ENCODE results near the gene HDAC4. TPM values are rescaled to one million over a fixed set of nuclear protein-coding genes. Genes with fewer than 3 reads are reported as not detected.
"Not testable (repeated sequence)": the region's sequence is repeated elsewhere in the genome, so short reads cannot be mapped to it uniquely, and the experiment has no call there.

The HDAC4 gene
- total RNA-seq, result 10 to 100 TPM; 12.2 to 55.7 (median 18.1) TPM

DNA sequence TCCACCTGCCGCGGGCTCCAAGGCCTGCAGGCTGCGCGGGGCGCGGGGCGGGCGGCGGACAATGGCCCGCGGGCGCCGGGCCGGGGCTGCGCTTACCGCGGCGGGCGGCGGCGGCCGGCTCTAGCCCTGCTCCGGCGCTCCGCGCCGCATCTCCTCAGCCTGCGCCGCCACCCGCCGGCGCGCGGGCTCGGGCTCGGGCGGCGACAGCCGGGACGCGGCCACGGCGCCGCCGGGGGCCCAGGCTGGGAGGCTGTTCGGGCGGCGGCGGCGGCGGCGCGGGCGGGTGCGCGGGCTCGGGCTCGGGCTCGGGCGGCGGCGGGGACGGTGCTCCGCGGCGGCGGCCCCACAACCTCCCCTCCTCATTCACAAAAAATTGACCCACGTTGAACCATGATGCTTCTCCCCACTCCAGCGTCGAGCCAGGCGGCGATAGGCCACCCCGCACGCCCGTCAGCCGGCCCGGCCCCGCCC, at the start of gene HDAC4:
Gene HDAC4, minus strand, starts transcription at position 425 of the 471 bp plus-strand sequence. CDS start 48,321 bp downstream, outside the sequence.
- Histone ChIP-seq H3K4me1 (replicated peaks in 1 of 2) (peaks cover 21 to 24% of the 10 kb centered on the region in 2 donors), H3K4me3 (peak within 1 kb of the TSS; percentile 60 to 97 (median 84)), H3K27ac (peak within 1 kb of the TSS; percentile 99)
- in situ Hi-C loops (cut with MboI; ENCODE audit: low pct_unique_long_range_greater_than_20kb in 2 of 9, low sequenced_read_pairs in 9 of 9, unreplicated experiment in 9 of 9), result no loop called here
- peak; percentile 67 to 82 (median 78) for ATAC-seq (replicated peaks in 6 of 8)
- no CpG with 5 or more reads among the region's 78 CpGs for WGBS, 10 experiments

DNA sequence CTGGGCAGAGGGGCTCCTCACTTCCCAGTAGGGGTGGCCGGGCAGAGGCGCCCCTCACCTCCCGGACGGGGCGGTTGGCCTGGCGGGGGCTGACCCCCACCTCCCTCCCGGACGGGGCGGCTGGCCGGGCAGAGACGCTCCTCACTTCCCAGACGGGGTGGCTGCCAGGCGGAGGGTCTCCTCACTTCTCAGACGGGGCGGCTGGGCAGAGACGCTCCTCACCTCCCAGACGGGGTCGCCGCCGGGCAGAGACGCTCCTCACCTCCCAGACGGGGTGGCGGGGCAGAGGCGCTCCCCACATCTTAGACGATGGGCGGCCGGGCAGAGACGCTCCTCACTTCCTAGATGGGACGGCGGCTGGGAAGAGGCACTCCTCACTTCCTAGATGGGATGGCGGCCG, 48.6 kb upstream of the HDAC4 start:
- in situ Hi-C loops (cut with MboI; ENCODE audit: low pct_unique_long_range_greater_than_20kb in 2 of 9, low sequenced_read_pairs in 9 of 9, unreplicated experiment in 9 of 9); H3K4me3 ChIP-seq; H3K4me1 ChIP-seq (replicated peaks in 1 of 2); ATAC-seq (replicated peaks in 6 of 8); H3K27ac ChIP-seq: not testable (repeated sequence)
- WGBS, 10 experiments, result no CpG with 5 or more reads among the region's 32 CpGs

DNA sequence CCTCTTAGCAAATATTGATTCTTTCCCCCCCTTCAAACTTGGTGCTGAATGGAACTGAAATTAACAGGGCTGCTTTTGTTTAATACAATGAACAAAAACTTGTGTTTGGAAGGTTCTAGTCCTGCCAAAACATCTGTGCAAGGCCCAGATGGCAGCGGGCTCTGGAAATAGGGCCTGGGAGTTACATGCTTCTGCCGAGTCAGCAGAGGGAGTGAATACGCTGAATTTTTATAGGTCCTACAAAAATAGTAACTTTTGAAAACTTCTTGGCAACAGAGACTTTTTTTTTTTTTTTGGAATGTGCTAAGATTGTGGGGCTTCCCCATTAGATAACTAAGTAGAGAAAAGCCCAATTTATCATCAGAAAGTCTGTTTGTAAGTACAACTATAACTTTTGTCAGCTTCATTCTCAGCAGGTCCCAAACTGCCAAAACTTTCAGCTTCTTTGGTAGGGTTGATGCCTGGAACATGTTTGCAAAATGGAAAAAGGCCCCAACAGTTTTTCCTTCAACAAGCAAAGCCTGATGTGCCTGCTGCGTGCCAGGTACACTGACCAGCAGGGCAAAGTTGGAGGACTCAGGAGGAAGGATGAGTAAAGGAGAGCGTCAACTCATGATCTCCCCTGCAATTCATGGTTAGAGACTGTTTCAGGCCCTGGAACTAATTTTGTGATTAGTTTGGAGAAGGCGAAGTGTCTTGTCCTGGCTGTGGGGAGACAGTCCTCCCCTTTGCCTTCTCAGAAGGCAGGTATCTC, 45.1 kb upstream of the HDAC4 start:
- WGBS, 10 experiments, result 14 to 94% (median 86%) methylated on average over 2 to 6 of the region's 6 CpGs; no CpG with 5 or more reads in 1 of the 10 experiments
- ATAC-seq (replicated peaks in 6 of 8), result peak in 4 of 8 experiments; percentile 41 to 71 (median 54)
- H3K27ac ChIP-seq, result no peak overlapping the region
- in situ Hi-C loops (cut with MboI; ENCODE audit: low pct_unique_long_range_greater_than_20kb in 2 of 9, low sequenced_read_pairs in 9 of 9, unreplicated experiment in 9 of 9), result no loop called here
- peaks cover 11 to 12% of the 10 kb centered on the region in 2 donors for H3K4me1 ChIP-seq (replicated peaks in 1 of 2)
- H3K4me3 ChIP-seq, result no peak overlapping the region

DNA sequence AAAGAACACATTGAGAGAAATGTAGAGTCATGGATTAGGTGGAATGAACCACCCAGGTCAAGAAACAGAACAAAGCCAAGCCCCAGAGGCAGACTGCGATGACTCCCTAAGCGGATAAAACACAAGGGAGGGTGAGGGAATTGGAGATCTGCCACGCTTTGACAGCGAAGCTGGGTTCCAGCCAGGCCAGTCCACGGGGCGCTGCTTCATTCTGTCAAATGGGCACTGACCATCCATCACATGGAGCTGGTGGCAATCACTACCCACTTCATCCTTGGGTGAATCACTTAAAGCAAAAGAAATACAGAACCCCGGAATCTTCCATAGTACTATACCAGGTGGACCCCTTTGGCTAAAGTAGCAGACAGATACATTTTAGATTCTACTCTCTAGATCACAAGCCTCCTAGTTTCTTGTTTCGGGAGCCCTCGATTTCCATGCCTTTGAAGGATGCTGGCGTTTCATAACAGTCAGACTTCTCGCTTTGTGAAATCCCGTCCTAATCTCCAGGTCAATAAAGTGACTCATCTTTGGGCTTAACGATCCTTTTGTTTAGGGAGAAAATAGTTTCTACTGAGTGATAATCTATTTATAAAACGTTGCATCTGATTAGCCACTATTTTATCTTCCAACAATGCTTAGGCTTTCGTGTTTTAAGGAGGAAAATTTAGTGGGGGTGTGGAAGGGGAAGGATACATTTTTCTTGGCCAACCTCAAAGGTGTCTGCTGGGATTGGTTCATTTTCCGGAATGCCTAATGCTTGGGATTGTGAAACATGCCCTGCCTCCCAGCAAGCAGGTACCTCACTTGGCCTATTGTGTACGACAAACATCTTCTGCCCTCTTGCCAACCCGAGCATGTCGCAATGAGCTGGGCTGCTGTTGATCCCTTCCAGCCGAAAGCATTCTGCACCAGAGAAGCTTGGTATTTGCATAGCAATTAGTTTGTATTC, 44.1 kb upstream of the HDAC4 start:
- peak in 3 of 8 experiments; percentile 25 to 61 (median 36) for ATAC-seq (replicated peaks in 6 of 8)
- Histone ChIP-seq H3K4me3 (no peak overlapping the region), H3K27ac (no peak overlapping the region), H3K4me1 (replicated peaks in 1 of 2) (peaks cover 21 to 22% of the 10 kb centered on the region in 2 donors)
- WGBS, 10 experiments, result 13 to 87% (median 65%) methylated on average over 1 to 19 of the region's 20 CpGs
- in situ Hi-C loops (cut with MboI; ENCODE audit: low pct_unique_long_range_greater_than_20kb in 2 of 9, low sequenced_read_pairs in 9 of 9, unreplicated experiment in 9 of 9), result no loop called here

DNA sequence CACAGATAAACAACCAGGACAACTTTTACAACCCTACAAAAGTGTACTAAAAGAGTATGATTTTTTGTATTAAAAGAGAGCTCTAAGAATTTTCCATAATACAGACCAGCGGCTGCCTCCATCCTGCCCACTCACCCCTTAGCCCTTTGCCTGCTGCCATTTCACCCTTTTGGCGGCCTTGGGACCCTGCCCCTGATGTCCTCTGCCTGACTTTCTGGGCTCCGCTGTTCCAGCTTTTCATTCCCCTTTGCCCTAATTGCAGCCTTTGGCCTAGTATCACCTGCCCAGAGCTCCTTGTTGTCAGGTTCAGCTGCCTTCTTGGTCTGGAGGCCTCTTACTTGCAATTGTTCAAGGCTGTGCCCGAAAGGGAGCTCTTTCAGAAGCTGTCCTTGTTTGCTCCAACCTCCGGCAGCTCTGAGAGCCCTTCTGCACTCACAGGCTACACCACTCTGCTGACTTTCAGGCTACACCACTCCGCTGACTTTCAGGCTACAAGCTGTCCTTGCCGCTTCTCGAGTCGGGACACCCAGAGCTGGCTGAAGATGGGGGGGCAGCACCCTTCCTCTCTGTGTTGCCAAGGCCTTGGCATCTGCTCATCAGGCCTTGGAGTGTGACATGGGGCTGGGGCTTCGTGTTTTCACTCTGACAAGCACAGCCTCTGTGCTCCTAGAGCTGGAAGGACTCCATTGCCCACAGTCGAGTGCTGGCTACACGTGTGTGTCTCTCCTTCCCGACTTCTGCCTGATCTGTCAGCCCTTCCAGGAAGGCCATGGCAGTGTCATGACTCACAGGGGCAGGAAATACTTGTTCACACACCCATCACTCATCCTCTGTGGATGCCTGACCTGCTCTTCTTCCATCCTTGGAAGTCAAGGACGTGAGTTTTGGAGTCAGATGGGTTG, 43.1 kb upstream of the HDAC4 start:
- in situ Hi-C loops (cut with MboI; ENCODE audit: low pct_unique_long_range_greater_than_20kb in 2 of 9, low sequenced_read_pairs in 9 of 9, unreplicated experiment in 9 of 9), result no loop called here
- peak in 2 of 8 experiments; percentile 70 to 82 for ATAC-seq (replicated peaks in 6 of 8)
- H3K4me1 ChIP-seq (replicated peaks in 1 of 2), result peaks cover 22 to 24% of the 10 kb centered on the region in 2 donors

DNA sequence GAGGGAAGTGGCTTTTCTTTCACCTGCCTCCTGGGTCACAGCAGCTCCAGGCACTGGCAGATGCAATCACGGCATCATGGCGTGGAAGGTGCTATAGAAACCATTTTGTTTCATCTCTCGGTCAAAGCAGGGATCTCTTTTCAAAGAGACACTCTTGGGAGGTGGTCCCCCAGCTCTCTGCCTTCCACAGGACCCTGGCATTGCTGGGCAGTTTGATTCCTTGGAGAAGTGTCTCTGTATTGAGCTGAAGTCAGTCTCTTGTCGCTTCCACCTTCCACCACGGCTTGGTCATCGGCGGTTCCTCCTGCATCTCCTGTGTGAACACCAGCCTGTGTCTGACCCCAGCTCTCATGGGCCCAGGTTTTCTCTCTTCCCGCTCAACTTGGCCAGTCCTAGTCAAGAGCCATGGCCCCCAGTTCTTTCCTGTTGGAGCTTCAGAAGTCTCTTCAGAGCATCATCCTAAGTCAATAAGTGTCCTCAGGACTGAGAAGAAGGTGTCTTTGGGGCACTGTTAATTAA, 42.3 kb upstream of the HDAC4 start:
- in situ Hi-C loops (cut with MboI; ENCODE audit: low pct_unique_long_range_greater_than_20kb in 2 of 9, low sequenced_read_pairs in 9 of 9, unreplicated experiment in 9 of 9), result no loop called here

More for the DNA sequence above, 43.1 kb upstream of the HDAC4 start:
- Histone ChIP-seq H3K27ac (no peak overlapping the region), H3K4me3 (no peak overlapping the region)
- 16 to 96% (median 85%) methylated on average over 2 to 8 of the region's 14 CpGs; no CpG with 5 or more reads in 2 of the 10 experiments for WGBS, 10 experiments

DNA sequence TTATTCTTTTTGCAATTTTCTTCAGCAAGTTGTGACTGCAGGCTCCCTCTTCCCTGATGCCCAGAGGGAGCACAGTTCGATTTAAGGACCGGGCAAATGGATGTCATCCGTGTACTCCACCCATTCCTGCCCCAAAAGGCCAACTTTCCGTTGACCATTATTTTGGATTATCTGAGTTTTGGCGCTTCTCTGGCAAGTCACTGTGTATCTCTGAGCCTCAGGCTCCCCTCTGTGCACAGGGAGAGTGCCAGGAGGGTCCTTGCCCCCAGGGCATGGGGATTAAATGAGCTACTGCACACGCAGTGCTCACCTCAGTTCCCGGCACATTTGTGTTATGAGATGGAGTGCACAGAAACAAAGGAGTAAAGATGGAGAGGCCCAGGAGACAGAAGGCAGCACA, 41.4 kb upstream of the HDAC4 start:
- no peak for ATAC-seq (replicated peaks in 6 of 8)
- H3K4me1 ChIP-seq (replicated peaks in 1 of 2), result peaks cover 22 to 24% of the 10 kb centered on the region in 2 donors
- H3K4me3 ChIP-seq, result no peak overlapping the region
- WGBS, 10 experiments, result 17 to 100% (median 92%) methylated on average over 1 to 7 of the region's 7 CpGs; no CpG with 5 or more reads in 3 of the 10 experiments
- H3K27ac ChIP-seq, result no peak overlapping the region
- in situ Hi-C loops (cut with MboI; ENCODE audit: low pct_unique_long_range_greater_than_20kb in 2 of 9, low sequenced_read_pairs in 9 of 9, unreplicated experiment in 9 of 9), result no loop called here

More for the DNA sequence above, 42.3 kb upstream of the HDAC4 start:
- Histone ChIP-seq H3K4me3 (no peak overlapping the region), H3K27ac (no peak overlapping the region), H3K4me1 (replicated peaks in 1 of 2) (peaks cover 22 to 24% of the 10 kb centered on the region in 2 donors)
- ATAC-seq (replicated peaks in 6 of 8), result no peak
- 20 to 100% (median 88%) methylated on average over 1 to 8 of the region's 8 CpGs; no CpG with 5 or more reads in 4 of the 10 experiments for WGBS, 10 experiments

DNA sequence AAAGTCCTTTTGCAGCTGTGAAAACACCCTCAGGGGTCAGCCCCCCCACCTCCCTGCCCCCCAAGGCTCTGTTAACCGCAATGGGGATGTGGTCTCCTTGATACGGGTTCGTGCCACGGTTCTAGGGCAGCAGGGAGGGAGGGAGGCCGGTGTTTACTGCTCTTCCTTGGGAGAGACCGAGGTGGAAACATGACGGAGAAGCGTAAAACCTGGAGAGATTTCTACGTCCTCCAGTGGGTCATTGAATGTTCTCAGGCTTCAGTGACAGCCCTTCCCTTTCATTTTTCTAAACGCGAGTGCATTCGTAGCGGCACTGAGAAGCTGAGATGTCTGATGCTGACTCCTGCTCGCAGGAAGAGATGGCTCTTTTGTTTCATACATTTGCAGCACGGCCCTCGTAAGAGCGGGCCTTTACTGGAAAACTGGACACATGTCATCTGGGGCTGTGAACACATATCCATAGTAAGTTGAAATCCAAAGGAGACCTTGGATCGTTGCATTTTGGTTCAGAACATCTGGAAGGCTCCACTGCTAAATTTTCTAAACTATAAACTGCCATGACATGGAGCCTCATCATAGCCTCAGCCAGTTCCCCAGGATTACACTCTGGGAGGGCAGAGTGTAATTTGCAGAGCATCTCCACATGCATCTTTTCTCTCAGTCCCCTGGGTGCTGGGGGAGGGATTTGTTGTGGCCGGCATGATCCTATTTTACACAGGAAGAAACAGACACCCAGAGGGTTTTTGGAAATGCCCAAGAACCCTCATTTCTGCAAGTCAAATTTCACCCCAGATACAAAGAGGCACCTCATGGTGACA, 40.6 kb upstream of the HDAC4 start:
- WGBS, 10 experiments, result 40 to 84% (median 67%) methylated on average over 1 to 14 of the region's 19 CpGs; no CpG with 5 or more reads in 1 of the 10 experiments
- no peak overlapping the region for H3K4me3 ChIP-seq
- H3K4me1 ChIP-seq (replicated peaks in 1 of 2), result peaks cover 22 to 24% of the 10 kb centered on the region in 2 donors
- peak in 4 of 8 experiments; percentile 9 to 25 (median 18) for ATAC-seq (replicated peaks in 6 of 8)
- H3K27ac ChIP-seq, result no peak overlapping the region
- in situ Hi-C loops (cut with MboI; ENCODE audit: low pct_unique_long_range_greater_than_20kb in 2 of 9, low sequenced_read_pairs in 9 of 9, unreplicated experiment in 9 of 9), result no loop called here

DNA sequence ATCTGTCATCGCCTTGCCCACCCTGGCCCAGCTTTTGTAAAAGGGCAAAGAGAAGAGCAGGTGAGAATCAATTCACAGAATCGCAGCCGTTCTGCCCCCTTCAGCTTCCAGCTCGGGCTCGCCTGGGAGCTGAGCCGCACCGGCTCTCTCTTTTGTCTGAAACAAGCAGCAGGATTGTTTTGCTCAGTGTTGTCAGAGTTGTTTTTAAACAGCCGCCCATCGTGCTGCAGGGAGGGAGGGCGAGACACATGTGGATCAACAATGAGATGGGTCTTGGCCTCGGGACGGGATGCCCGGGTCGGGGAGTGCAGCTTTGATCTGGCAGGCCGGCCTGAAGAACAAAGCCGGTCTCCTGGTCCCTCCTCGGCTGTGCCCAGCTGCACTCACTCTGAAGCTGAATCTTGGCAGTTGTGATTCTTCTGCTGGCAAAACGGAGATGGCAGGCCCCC, 39.7 kb upstream of the HDAC4 start:
- ATAC-seq (replicated peaks in 6 of 8), result peak in 7 of 8 experiments; percentile 19 to 94 (median 88)
- WGBS, 10 experiments, result 0 to 40% (median 14%) methylated on average over 1 to 10 of the region's 18 CpGs; no CpG with 5 or more reads in 3 of the 10 experiments

DNA sequence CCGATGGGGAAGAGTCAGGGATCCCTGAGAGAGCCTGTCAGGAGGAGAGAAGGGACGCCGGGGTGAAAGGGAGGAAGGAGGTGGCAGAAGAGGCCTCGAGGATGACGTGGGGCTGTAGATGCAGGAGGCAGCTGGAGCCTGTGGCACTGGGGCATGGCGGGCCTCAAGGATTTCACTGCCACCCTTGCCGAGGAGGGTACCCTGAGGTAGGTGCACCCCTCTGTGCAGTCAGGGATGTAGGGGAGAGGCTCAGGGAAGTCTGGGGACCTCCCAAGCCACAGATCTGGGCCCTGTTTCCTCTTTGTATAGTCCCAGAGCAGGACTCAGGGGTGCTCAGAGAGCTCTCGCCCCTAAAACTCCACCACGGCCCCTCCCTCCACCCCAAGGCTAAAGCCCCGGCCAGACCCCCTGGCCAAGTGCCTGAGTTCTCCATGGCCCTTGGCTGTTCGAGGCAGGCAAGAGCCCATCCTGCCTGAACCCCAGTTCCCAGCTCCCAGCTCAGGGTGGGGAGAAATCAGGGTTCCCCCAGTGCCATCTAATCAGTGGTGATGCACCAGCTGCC, 39.0 kb upstream of the HDAC4 start:
- WGBS, 10 experiments, result 0 to 80% (median 56%) methylated on average over 1 to 3 of the region's 11 CpGs; no CpG with 5 or more reads in 6 of the 10 experiments
- in situ Hi-C loops (cut with MboI; ENCODE audit: low pct_unique_long_range_greater_than_20kb in 2 of 9, low sequenced_read_pairs in 9 of 9, unreplicated experiment in 9 of 9), result no loop called here
- no peak overlapping the region for H3K27ac ChIP-seq
- no peak overlapping the region for H3K4me3 ChIP-seq
- no peak for ATAC-seq (replicated peaks in 6 of 8)
- peaks cover 22 to 24% of the 10 kb centered on the region in 2 donors for H3K4me1 ChIP-seq (replicated peaks in 1 of 2)

More for the DNA sequence above, 39.7 kb upstream of the HDAC4 start:
- Histone ChIP-seq H3K4me1 (replicated peaks in 1 of 2) (peaks cover 22 to 24% of the 10 kb centered on the region in 2 donors), H3K4me3 (peak overlapping the region in 1 of 5 donors; percentile 10), H3K27ac (peak overlapping the region in 1 of 2 donors; percentile 33)
- in situ Hi-C loops (cut with MboI; ENCODE audit: low pct_unique_long_range_greater_than_20kb in 2 of 9, low sequenced_read_pairs in 9 of 9, unreplicated experiment in 9 of 9), result no loop called here

Measured in motor neuron (in vitro differentiated cells).